MM.1S (cell line): ENCODE measurements around the gene POLD2.

Source experiments
- CTCF ChIP-seq: fragments of 300-600 bp; sonication (generic); IDR thresholded peaks from 2 replicates; pipeline ENCODE4 v1.5.1; 2016; ENCODE audit warnings: antibody characterized with exemption, low read length, mixed read lengths
- EZH2 ChIP-seq: fragments of 300-600 bp; sonication (generic); optimal IDR thresholded peaks from 2 replicates; pipeline ENCODE3; 2017; ENCODE audit warnings: low read depth, mild to moderate bottlenecking, antibody characterized with exemption, low read length, mixed read lengths

- TF ChIP-seq CTCF, result no peak
- no peak for TF ChIP-seq EZH2
These were observed 3.4 kb downstream of the POLD2 start for GRCh38 chr7:44119829-44120380.
